Measurements from ENCODE around the gene TEAD4. TPM values are rescaled to one million over a fixed set of nuclear protein-coding genes. Genes with fewer than 3 reads are reported as not detected.

Gene TEAD4
- total RNA-seq, 1 experiment from 2014 or later: 39.8 TPM

GRCh38 chr12:2997989-2998670 lies 38.9 kb downstream of the TEAD4 start:
- Histone ChIP-seq H3K9me3 (ENCODE audit: low read depth, low read length, poor library complexity, severe bottlenecking) (no peaks in the 10 kb centered on the region), H3K36me3 (ENCODE audit: insufficient read depth, low read length, poor library complexity, severe bottlenecking) (no peaks in the 10 kb centered on the region), H3K4me3 (ENCODE audit: low read depth, low read length, poor library complexity, severe bottlenecking) (no peak overlapping the region), H3K4me1 (ENCODE audit: insufficient read depth, low read length, poor library complexity, severe bottlenecking) (no peaks in the 10 kb centered on the region), H3K27ac (ENCODE audit: low read depth, low read length, poor library complexity, severe bottlenecking) (no peak overlapping the region), H3K27me3 (replicated peaks; ENCODE audit: insufficient read depth, low read depth, low read length, poor library complexity) (no peaks in the 10 kb centered on the region)
- ChIA-PET CTCF (no interaction called here), POLR2A (ENCODE audit: low non-redundant PET) (no interaction called here)
- BruUV-seq (replicated peaks): no TSS peak
- intact Hi-C loops (cut with micrococcal nuclease; ENCODE audit: unreplicated experiment): no loop called here
- no peak for DNase-seq (ENCODE audit: low spot score)
- no peak for TF ChIP-seq CTCF (conservative IDR thresholded peaks at IDR 0.05; ENCODE audit: low read depth, low read length)

GRCh38 chr12:2998789-2999264 lies 39.6 kb downstream of the TEAD4 start:
- Histone ChIP-seq H3K9me3 (ENCODE audit: low read depth, low read length, poor library complexity, severe bottlenecking) (no peaks in the 10 kb centered on the region), H3K4me3 (ENCODE audit: low read depth, low read length, poor library complexity, severe bottlenecking) (no peak overlapping the region), H3K27me3 (replicated peaks; ENCODE audit: insufficient read depth, low read depth, low read length, poor library complexity) (no peaks in the 10 kb centered on the region), H3K27ac (ENCODE audit: low read depth, low read length, poor library complexity, severe bottlenecking) (no peak overlapping the region), H3K36me3 (ENCODE audit: insufficient read depth, low read length, poor library complexity, severe bottlenecking) (no peaks in the 10 kb centered on the region), H3K4me1 (ENCODE audit: insufficient read depth, low read length, poor library complexity, severe bottlenecking) (no peaks in the 10 kb centered on the region)
- POLR2A ChIA-PET (ENCODE audit: low non-redundant PET): no interaction called here
- no TSS peak for BruUV-seq (replicated peaks)
- TF ChIP-seq EZH2 (IDR thresholded peaks at IDR 0.05; ENCODE audit: borderline replicate concordance, low read depth, low read length, poor library complexity, severe bottlenecking) (no peak), CTCF (conservative IDR thresholded peaks at IDR 0.05; ENCODE audit: low read depth, low read length) (no peak)
- CTCF ChIA-PET: no interaction called here
- DNase-seq (ENCODE audit: low spot score): no peak
- intact Hi-C loops (cut with micrococcal nuclease; ENCODE audit: unreplicated experiment): no loop called here

- H3K36me3 ChIP-seq (ENCODE audit: insufficient read depth, low read length, poor library complexity, severe bottlenecking): no peaks in the 10 kb centered on the region
- no peak overlapping the region for H3K27ac ChIP-seq (ENCODE audit: low read depth, low read length, poor library complexity, severe bottlenecking)
- no peaks in the 10 kb centered on the region for H3K27me3 ChIP-seq (replicated peaks; ENCODE audit: insufficient read depth, low read depth, low read length, poor library complexity)
- no peaks in the 10 kb centered on the region for H3K4me1 ChIP-seq (ENCODE audit: insufficient read depth, low read length, poor library complexity, severe bottlenecking)
- no peak for TF ChIP-seq CTCF (conservative IDR thresholded peaks at IDR 0.05; ENCODE audit: low read depth, low read length)
- TF ChIP-seq EZH2 (IDR thresholded peaks at IDR 0.05; ENCODE audit: borderline replicate concordance, low read depth, low read length, poor library complexity, severe bottlenecking): no peak
- intact Hi-C loops (cut with micrococcal nuclease; ENCODE audit: unreplicated experiment): no loop called here
- no peak overlapping the region for H3K4me3 ChIP-seq (ENCODE audit: low read depth, low read length, poor library complexity, severe bottlenecking)
- H3K9me3 ChIP-seq (ENCODE audit: low read depth, low read length, poor library complexity, severe bottlenecking): no peaks in the 10 kb centered on the region
- ChIA-PET POLR2A (ENCODE audit: low non-redundant PET) (no interaction called here), CTCF (no interaction called here)
- no TSS peak for BruUV-seq (replicated peaks)
- no peak for DNase-seq (ENCODE audit: low spot score)
These were observed 40.2 kb downstream of the TEAD4 start for GRCh38 chr12:2999265-2999841.

Measured in A673 (cell line).